ENCODE measurements around the gene SLC6A5. TPM values are rescaled to one million over a fixed set of nuclear protein-coding genes. Genes with fewer than 3 reads are reported as not detected.

SLC6A5 gene
- total and polyA plus RNA-seq, 2 of the 8 experiments (the other 6 are each of a cell fraction or from before 2014, with no cell fraction given), result not detected

DNA sequence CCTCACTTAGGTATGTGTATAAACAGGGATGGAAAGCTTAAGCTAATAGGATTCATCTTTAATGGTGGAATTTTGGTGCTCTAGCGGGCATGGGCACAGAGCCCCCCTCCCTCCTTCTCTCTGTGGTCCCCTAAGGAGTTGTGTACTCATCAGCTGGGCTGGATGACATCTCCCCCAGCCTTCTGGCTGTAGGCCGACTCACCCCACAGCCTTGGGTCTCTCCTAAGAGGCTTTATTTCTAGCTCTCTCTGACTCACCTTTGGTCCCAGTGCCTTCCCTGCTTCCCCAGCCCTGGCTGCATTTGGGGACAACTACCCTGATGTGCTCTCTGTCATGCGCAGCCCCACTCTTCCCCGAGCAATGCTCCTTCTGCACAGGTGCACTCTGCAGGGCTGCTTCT, 26.9 kb downstream of the SLC6A5 start (continued):
- TF ChIP-seq YY1 (IDR thresholded peaks at IDR 0.05; ENCODE audit: low read depth, low read length), result no peak
